NCI-H2107 treated with DMSO at 0.1 percent for 48 hours (cell line): ENCODE measurements around the gene LRRC26.
"Not testable (repeated sequence)": the region's sequence is repeated elsewhere in the genome, so short reads cannot be mapped to it uniquely, and the experiment has no call there.

Source experiments
- DNase-seq: peaks from one replicate; lab custom pipeline; 2025; ENCODE audit not compliant: unreplicated experiment; lab: John Stamatoyannopoulos, UW

Gene LRRC26

GRCh38 chr9:137121927-137122795 is 47.7 kb downstream of the LRRC26 start:
- DNase-seq, result not testable (repeated sequence)
